A375 (cell line): Measurements from ENCODE around the gene ZNF880. TPM values are rescaled to one million over a fixed set of nuclear protein-coding genes. Genes with fewer than 3 reads are reported as not detected.

Experiments used
- small RNA-seq: library from RNA; depleted of rRNA; stranded (forward); fragments of <200 nt; gene quantifications from one replicate; pipeline ENCODE3, GENCODE V24; 2014
- total RNA-seq: library from RNA; depleted of rRNA; stranded (reverse); fragments of >200 nt; shearing (Covaris generic); gene quantifications from 2 replicates; pipeline ENCODE4 v1.2.3, GENCODE V29; 2014; rRNA removed

ZNF880 gene
- 12.2 and 19.0 TPM in 2 replicates for total RNA-seq

GRCh38 chr19:52369559-52370340, at the start of gene ZNF880:
ZNF880 (plus strand) TSS chr19:52369923; CDS start chr19:52369966, 43 bp downstream.

GRCh38 chr19:52336117-52336790, 33.5 kb upstream of the ZNF880 start, which contains the start of gene ZNF610:
ZNF610 (plus strand) TSS chr19:52336243; CDS start chr19:52349173, 12,930 bp downstream.

GRCh38 chr19:52397310-52398080, 27.8 kb downstream of the ZNF880 start, which contains the start of gene ZNF528:
ZNF528 (plus strand) TSS chr19:52397849; CDS start chr19:52402014, 4,165 bp downstream.

GRCh38 chr19:52428937-52429336, 59.2 kb downstream of the ZNF880 start, which contains the start of gene ZNF534:
ZNF534 (plus strand) TSS chr19:52429148; CDS start chr19:52431475, 2,327 bp downstream.

Small RNA genes within 50 kb of the gene (small RNA-seq; reads per million reads assigned to genes)
- gene AC010332.1: not detected

Other genes starting within 250 kb of the ZNF880 start
- gene ZNF616, start 230.0 kb upstream of the ZNF880 start, total RNA-seq: 1.5 TPM in 2 replicates
- 0.45 and 1.9 TPM in 2 replicates for gene ZNF836, start 198.3 kb upstream of the ZNF880 start, total RNA-seq
- gene PPP2R1A, start 179.9 kb upstream of the ZNF880 start, total RNA-seq: 171 and 177 TPM in 2 replicates
- gene ZNF766, start 100.3 kb upstream of the ZNF880 start, total RNA-seq: 9.8 and 10.3 TPM in 2 replicates
- 5.5 and 6.3 TPM in 2 replicates for gene ZNF480, start 72.8 kb upstream of the ZNF880 start, total RNA-seq
- gene ZNF610, start 33.7 kb upstream of the ZNF880 start, total RNA-seq: not detected in 2 replicates
- 9.3 and 15.6 TPM in 2 replicates for gene ZNF528, start 27.9 kb downstream of the ZNF880 start, total RNA-seq
- not detected in 2 replicates for gene ZNF534, start 59.2 kb downstream of the ZNF880 start, total RNA-seq
- 0.53 and 0.98 TPM in 2 replicates for gene ZNF578, start 83.6 kb downstream of the ZNF880 start, total RNA-seq
- gene ZNF808, start 157.7 kb downstream of the ZNF880 start, total RNA-seq: 10.9 TPM in 2 replicates
- gene ZNF701, start 200.4 kb downstream of the ZNF880 start, total RNA-seq: 5.5 and 6.3 TPM in 2 replicates